Activated T-helper 1 cell treated with anti-CD3 and anti-CD28 coated beads, Interleukin-12 subunit alpha, Interleukin-12 subunit beta, Interleukin-2, Interleukin-4 antibody, amounts not matched to agents 30 ng/mL and 10 ng/mL and 1 ng/mL, durations not matched to agents 14 hours and 24 hours and 36 hours (primary cell): ENCODE data around the gene ITCH. TPM values are rescaled to one million over a fixed set of nuclear protein-coding genes. Genes with fewer than 3 reads are reported as not detected.

Experiments used
- DNase-seq: peaks from one replicate; pipeline ENCODE4 v3.0.0; 2021; ENCODE audit warnings: low spot score
- H3K27ac Mint-ChIP-seq: one replicate; pipeline ENCODE4 v1.8.0; 2021; ENCODE audit warnings: mild to moderate bottlenecking, mixed read lengths
- H3K27me3 Mint-ChIP-seq: one replicate; pipeline ENCODE4 v1.8.0; 2022; ENCODE audit warnings: mild to moderate bottlenecking, moderate library complexity, mixed read lengths; ENCODE audit not compliant: insufficient read depth
- H3K36me3 Mint-ChIP-seq: one replicate; pipeline ENCODE4 v1.8.0; 2021; ENCODE audit warnings: low read depth, mixed read lengths
- H3K4me1 Mint-ChIP-seq: one replicate; pipeline ENCODE4 v1.8.0; 2021; ENCODE audit warnings: low read depth, mixed read lengths
- H3K4me3 Mint-ChIP-seq: one replicate; pipeline ENCODE4 v1.8.0; 2021; ENCODE audit warnings: mild to moderate bottlenecking, moderate library complexity, mixed read lengths
- H3K9me3 Mint-ChIP-seq: one replicate; pipeline ENCODE4 v1.8.0; 2021; ENCODE audit warnings: mixed read lengths
- intact Hi-C: fragments of 100-400 bp; cut with micrococcal nuclease; formaldehyde crosslinking; loops from one replicate; pipeline ENCODE4 v1.15.1; 2024
- total RNA-seq: library from RNA; stranded (reverse); gene quantifications from 2 replicates; pipeline ENCODE4 v1.2.3, GENCODE V29; 2022

The ITCH gene
- total RNA-seq, 1 donor from 2014 or later, result 55.6 TPM

DNA sequence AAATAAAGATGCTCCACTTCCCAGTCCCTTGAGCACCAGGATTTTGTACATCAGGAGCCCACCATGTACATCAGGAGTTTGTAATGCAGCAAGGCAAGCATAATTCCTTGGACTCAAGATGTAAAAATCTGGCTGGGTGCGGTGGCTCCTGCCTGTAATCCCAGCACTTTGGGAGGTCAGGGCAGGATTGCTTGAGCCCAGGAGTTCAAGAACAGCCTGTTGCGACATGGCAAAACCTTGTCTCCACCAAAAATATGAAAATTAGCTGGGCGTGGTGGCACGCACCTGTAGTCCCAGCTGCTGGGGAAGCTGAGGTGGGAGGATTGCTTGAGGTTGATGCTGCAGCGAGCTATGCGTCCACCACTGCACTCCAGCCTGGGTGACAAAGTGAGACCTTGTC lies 179.4 kb downstream of the ITCH start:
- H3K27ac Mint-ChIP-seq, result no peak overlapping the region
- DNase-seq, result no peak
- peaks cover 36% of the 10 kb centered on the region for H3K4me1 Mint-ChIP-seq
- no peak overlapping the region for H3K4me3 Mint-ChIP-seq
- no peaks in the 10 kb centered on the region for H3K27me3 Mint-ChIP-seq
- H3K36me3 Mint-ChIP-seq, result peaks cover 16% of the 10 kb centered on the region
- intact Hi-C loops, result no loop called here
- H3K9me3 Mint-ChIP-seq, result no peaks in the 10 kb centered on the region

DNA sequence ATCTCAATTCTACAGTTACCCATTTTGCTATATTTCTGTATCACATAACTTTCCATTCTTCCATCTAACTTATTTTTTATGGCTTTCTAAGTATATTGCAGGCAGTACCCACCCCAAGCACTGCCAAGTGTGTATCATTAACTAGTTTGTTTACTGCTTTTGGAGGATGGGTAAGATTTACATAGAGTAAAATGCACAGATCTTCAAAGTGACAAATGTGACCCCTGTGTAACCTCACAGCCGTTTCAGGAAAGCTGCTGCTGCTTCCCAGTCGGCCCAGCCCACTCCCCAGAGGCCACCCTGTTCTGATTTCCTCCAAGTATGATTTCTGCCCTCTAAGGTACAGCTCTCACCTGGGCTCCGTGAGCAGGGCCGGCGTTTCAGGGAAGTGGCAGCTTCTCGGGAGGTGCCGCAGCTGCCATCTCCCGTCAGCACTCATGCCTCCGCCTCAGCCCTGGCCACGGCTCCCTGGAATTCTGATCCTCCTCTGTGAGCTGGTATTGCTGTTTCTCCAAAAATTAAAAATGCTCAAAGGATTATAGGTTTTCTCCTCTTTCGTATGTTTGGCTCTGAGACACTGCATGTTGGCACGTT lies 180.5 kb downstream of the ITCH start:
- Mint-ChIP-seq H3K9me3 (no peaks in the 10 kb centered on the region), H3K36me3 (peaks cover 16% of the 10 kb centered on the region), H3K27ac (no peak overlapping the region), H3K4me1 (peaks cover 35% of the 10 kb centered on the region), H3K27me3 (no peaks in the 10 kb centered on the region), H3K4me3 (no peak overlapping the region)
- intact Hi-C loops, result no loop called here
- no peak for DNase-seq

DNA sequence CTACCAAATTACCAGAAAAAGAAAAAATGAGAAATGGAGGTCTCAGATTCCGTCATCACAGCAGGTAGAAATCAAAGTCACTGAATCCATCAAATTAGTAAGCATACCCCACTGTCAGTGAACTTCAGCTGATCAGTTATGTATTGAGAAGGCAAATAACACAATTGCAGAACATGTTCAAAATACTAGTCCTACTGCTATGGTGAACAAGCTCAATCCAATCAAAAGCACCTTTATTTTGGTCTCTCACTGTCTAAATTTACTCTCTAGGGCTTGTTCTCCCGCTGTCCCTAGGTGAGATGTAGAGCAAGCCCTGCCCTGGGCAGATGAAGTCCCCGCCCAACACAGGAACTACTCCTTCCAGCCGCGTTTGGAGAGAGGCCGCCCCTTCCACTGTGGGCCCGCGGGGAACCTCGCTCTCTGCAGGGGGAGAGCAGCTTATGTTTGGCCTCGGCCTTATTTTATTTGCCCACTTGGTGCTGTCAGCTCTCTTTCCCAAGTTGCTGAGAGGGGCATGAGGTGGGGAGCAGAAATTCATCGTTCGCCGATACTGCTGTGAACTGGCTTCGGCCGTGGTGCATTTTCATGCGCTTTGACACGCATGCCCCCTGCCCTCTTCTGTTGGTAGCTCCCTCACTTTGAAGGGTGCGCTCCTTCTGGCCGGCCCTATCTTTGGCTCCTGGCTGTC lies 181.2 kb downstream of the ITCH start:
- H3K27me3 Mint-ChIP-seq, result no peaks in the 10 kb centered on the region
- H3K27ac Mint-ChIP-seq, result no peak overlapping the region
- H3K9me3 Mint-ChIP-seq, result no peaks in the 10 kb centered on the region
- H3K4me1 Mint-ChIP-seq, result peaks cover 32% of the 10 kb centered on the region
- peaks cover 16% of the 10 kb centered on the region for H3K36me3 Mint-ChIP-seq
- no peak for DNase-seq
- intact Hi-C loops, result no loop called here
- no peak overlapping the region for H3K4me3 Mint-ChIP-seq

DNA sequence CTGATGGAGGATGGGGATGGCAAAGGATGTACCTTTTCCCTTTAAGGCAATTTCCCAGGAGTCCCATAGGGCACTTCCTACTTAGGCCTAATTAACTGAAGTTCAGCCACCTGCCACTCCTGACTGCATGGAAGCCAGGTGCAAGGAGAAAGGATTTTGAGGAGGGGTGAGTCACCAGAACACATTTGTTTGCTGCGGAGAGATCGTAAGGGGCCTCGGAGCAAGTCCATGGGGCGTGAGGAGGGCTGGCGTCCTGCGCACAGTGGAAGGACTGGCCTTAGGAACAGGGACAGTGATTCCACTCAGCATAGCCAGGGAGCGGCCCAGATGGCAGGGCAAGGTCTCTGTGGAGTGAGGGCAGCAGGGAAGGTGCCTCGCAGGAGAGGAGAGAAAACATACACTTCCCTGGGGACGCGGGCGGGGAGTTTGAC lies 183.7 kb downstream of the ITCH start:
- Mint-ChIP-seq H3K4me3 (no peak overlapping the region), H3K4me1 (peaks cover 20% of the 10 kb centered on the region), H3K9me3 (no peaks in the 10 kb centered on the region), H3K36me3 (peaks cover 1% of the 10 kb centered on the region), H3K27ac (no peak overlapping the region), H3K27me3 (no peaks in the 10 kb centered on the region)
- intact Hi-C loops, result no loop called here
- no peak for DNase-seq

DNA sequence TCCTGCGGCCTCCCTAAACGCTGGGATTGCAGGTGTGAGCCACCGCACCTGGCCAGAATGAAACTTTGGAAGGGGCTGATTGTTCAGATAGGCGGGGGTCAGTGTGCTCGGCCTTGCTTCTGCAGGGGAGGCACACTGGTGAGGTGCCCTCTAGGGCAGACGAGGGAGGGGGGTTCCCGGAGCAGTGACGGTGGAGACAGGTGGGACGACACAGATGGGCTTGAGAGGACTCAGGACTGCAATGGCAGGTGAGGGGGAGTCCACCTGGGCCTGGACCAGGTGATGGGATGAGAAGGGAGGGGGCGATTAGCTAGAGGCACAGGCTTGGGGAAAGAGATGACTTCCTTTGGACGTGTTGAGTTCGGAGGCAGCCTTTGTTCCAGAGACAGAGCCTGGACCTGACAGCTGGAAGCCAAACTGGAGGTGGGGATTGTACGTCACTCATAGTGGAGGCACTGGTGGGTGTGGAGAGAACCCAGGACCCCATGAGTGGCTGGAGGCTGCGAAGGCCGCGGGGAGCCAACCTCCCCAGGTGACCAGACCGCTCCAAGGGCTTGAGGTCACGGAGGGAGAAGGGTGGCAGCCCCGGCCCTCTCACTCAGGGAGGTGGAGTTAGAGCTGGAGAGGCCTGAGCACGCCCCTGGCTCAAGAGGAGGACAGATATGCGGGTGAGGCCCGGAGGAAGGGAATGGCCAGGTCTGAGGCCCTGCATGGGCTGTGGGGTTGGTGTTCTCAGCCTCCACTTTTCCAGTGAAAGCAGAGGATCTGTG lies 185.0 kb downstream of the ITCH start:
- no peaks in the 10 kb centered on the region for H3K36me3 Mint-ChIP-seq
- no peak overlapping the region for H3K27ac Mint-ChIP-seq
- H3K4me3 Mint-ChIP-seq, result no peak overlapping the region
- H3K27me3 Mint-ChIP-seq, result no peaks in the 10 kb centered on the region
- intact Hi-C loops, result no loop called here
- H3K9me3 Mint-ChIP-seq, result no peaks in the 10 kb centered on the region
- no peak for DNase-seq
- H3K4me1 Mint-ChIP-seq, result peaks cover 17% of the 10 kb centered on the region

DNA sequence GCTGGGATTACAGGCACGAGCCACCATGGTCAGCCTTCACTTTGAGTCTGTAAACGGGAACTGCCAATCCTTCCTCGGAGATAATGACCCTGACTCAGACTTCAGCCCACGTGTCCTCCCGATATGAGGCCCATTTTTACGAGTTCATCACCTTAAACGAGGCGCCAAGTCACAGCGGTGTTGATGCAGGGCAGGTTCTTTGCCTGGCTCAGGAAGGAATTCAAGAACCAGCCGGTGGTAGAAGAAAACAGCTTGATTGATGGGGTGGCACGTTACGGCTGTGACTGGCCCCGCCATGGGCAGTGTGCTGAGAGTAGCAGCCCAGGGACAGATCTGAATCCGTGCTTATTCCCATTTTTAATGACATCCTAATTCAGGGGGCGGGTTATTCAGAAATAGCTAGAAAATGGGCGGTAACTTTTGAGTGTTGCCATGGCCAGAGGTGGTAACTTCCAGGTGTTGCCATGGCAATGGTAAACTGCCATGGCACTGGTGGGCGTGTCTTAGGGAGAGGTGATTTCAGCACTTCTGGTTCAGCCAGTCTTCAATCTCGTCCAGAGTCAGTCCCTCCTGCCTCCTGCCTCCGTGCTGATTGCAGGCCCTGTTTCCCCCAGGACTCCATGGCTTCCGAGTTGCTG lies 186.3 kb downstream of the ITCH start:
- H3K9me3 Mint-ChIP-seq, result no peaks in the 10 kb centered on the region

DNA sequence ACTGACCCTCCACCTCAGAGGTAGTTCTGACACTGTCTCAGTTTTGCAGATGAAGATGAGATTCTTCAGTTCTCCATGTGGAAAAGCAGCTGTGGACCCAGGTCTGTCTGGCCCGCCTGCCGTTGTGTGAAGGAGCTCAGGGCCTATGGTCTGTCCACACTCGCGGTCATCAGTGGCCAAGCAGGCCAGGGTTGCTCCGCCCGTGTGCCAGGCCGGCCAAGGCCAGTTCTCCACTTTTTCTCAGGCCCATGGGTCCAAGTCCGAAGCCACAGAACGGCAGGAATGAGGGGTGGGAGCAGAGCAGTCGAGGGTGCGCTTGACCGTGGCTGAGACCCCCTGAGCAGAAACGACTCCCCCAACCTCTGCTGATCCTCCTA lies 186.8 kb downstream of the ITCH start:
- Mint-ChIP-seq H3K36me3 (no peaks in the 10 kb centered on the region), H3K4me3 (no peak overlapping the region), H3K27me3 (no peaks in the 10 kb centered on the region), H3K4me1 (peaks cover 5% of the 10 kb centered on the region), H3K9me3 (no peaks in the 10 kb centered on the region), H3K27ac (no peak overlapping the region)
- intact Hi-C loops, result loop anchor here (10.0 kb wide), 1 partner anchor 75 kb away; no protein-coding TSS in a partner anchor
- DNase-seq, result no peak

More for the DNA sequence above, 186.3 kb downstream of the ITCH start:
- DNase-seq, result no peak
- intact Hi-C loops, result no loop called here
- no peaks in the 10 kb centered on the region for H3K27me3 Mint-ChIP-seq
- peaks cover 10% of the 10 kb centered on the region for H3K4me1 Mint-ChIP-seq
- H3K27ac Mint-ChIP-seq, result no peak overlapping the region
- no peak overlapping the region for H3K4me3 Mint-ChIP-seq
- no peaks in the 10 kb centered on the region for H3K36me3 Mint-ChIP-seq

DNA sequence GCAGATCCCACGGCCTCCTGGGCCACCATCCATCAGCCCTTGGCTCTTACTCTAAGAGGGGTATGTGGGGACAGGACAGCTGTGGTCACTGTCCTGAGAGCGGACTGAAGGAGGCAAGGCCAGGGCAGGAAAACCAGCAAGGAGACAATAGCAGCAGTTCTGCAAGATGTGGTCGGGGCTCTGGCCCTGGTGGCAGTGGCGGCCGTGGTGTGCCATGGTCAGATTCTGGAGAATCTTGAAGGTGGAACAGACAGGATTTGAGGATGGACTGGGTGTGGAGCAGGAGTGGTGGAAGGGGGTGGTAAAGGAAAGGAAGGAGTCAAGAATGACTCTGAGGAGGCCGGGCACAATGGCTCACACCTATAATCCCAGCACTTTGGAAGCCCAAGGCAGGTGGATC lies 189.5 kb downstream of the ITCH start:
- DNase-seq, result no peak
- no peaks in the 10 kb centered on the region for H3K36me3 Mint-ChIP-seq
- no peak overlapping the region for H3K4me3 Mint-ChIP-seq
- no peaks in the 10 kb centered on the region for H3K27me3 Mint-ChIP-seq
- no peak overlapping the region for H3K27ac Mint-ChIP-seq
- H3K4me1 Mint-ChIP-seq, result peaks cover 11% of the 10 kb centered on the region
- intact Hi-C loops, result loop anchor here (10.0 kb wide), 1 partner anchor 72 kb away; no protein-coding TSS in a partner anchor
- H3K9me3 Mint-ChIP-seq, result no peaks in the 10 kb centered on the region

DNA sequence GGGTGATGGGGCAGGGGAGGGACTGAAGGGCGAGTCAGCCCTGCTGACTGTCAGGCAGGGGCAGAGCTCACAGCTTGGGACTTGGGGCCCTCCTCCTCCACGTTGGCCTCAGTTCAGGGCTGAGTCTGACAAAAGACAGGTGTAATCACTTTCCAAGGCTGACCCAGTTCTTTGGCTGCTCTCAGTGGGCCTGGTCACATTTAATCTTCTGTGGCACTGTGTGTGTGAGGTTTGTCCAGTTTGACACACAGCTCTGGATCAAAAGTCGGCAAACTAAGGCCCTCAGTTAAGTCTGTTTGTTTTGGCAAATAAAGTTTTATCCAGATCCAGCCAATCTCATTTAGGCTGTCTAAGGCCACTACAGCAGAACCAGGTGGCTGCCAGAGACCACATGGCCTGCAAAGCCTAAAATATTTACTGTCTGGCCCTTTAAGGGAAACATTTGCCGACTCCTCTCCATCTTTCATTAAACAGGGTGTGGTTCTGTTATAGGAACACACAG lies 190.3 kb downstream of the ITCH start:
- no peak overlapping the region for H3K4me3 Mint-ChIP-seq
- peaks cover 17% of the 10 kb centered on the region for H3K4me1 Mint-ChIP-seq
- H3K27ac Mint-ChIP-seq, result no peak overlapping the region
- no peak for DNase-seq
- no peaks in the 10 kb centered on the region for H3K27me3 Mint-ChIP-seq
- no peaks in the 10 kb centered on the region for H3K9me3 Mint-ChIP-seq
- intact Hi-C loops, result loop anchor here (10.0 kb wide), 1 partner anchor 71 kb away; no protein-coding TSS in a partner anchor
- H3K36me3 Mint-ChIP-seq, result no peaks in the 10 kb centered on the region

DNA sequence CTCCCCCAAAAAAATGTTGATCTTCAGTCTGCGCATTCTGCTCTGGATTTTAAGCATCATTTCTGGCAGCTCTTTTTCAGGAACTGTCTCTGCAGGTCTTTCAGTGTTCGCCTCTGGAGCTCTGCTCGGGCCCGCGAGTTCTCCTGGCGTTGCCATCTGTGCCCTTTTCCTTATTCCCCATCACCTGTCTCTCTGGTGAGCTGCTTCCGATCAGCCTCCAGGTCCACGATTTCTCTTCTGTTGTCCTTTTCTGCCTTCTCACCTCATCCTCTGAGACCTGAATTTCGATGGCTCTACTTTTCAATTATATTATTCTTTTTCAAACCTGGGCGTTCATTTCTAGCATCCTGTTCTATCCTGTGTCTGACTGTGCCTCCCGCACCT lies 194.9 kb downstream of the ITCH start:
- Mint-ChIP-seq H3K36me3 (peaks cover 2% of the 10 kb centered on the region), H3K27ac (peak overlapping the region; percentile 78), H3K27me3 (no peaks in the 10 kb centered on the region), H3K9me3 (no peaks in the 10 kb centered on the region), H3K4me1 (peaks cover 12% of the 10 kb centered on the region), H3K4me3 (peak overlapping the region; percentile 83)
- intact Hi-C loops, result loop anchor here (1.0 to 10.0 kb wide), 8 partner anchors 23 to 255 kb away; partner anchors contain the start of genes AHCY, DYNLRB1, ITCH and PIGU
- no peak for DNase-seq

DNA sequence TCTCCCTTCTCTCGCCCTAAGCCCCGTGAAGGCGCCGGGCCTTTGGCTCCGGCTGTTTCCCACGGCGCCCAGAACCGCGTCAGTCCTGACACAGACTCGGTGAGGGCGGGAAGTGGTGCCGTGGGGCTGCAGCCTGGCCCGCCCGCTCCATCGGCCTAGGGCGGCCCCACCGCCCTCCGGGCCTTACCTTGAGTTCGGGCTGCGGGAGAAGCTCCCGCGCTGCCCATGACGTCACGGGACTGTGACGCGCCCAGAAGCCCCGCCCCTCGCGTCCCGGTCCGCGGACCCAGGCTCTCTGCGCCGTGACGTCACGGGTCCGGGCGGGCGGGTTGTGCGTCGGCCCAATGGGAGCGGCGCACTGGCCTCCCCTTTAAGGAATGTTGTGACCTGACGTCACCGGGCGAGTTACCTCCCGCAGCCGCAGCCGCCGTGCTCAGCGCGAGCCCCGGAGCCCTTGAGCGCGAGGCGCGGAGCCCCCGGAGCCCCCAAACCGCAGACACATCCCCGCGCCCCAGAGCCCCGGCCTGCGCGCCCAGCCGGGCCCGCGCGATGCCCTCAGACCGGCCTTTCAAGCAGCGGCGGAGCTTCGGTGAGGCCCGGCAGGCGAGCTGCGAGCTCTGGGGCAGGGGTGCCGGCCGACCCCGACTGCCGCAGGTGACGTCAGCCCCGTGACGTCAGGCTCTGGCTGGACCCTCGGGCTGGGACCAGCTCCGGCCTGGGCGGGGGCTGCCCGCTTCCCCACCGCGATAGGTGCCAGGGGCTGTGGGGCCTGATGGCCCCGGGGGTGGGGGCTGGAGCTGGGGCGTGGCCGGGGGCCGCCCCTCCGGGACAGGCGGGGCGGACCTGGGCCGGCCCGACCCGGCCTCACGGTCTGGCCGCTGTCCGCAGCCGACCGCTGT lies 195.5 kb downstream of the ITCH start, which contains the start of gene MAP1LC3A:
Gene MAP1LC3A, plus strand, starts transcription at position 399 of the 899 bp plus-strand sequence. Its CDS starts 151 bp downstream, at position 550.
- DNase-seq, result peak; percentile 92
- H3K4me3 Mint-ChIP-seq, result peak within 1 kb of the TSS; percentile 83
- peak within 1 kb of the TSS; percentile 78 for H3K27ac Mint-ChIP-seq
- no peaks in the 10 kb centered on the region for H3K9me3 Mint-ChIP-seq
- H3K27me3 Mint-ChIP-seq, result no peaks in the 10 kb centered on the region
- peaks cover 12% of the 10 kb centered on the region for H3K4me1 Mint-ChIP-seq
- intact Hi-C loops, result loop anchor here (1.0 to 10.0 kb wide), 8 partner anchors 23 to 255 kb away; partner anchors contain the start of genes AHCY, DYNLRB1, ITCH and PIGU
- peaks cover 2% of the 10 kb centered on the region for H3K36me3 Mint-ChIP-seq
